HG03175 (cell line): Measurements from ENCODE around the gene CEACAM21.
"Not testable (repeated sequence)": the region's sequence is repeated elsewhere in the genome, so short reads cannot be mapped to it uniquely, and the experiment has no call there.

Experiments used
- ATAC-seq: cut with Tn5 transposase; IDR thresholded peaks from one replicate; pipeline ENCODE4 v1.9.1; 2021; ENCODE audit warnings: mild to moderate bottlenecking, moderate library complexity; ENCODE audit not compliant: unreplicated experiment

The CEACAM21 gene

GRCh38 chr19:41548954-41549688 is 26.8 kb upstream of the CEACAM21 start:
- no peak for ATAC-seq

- no peak for ATAC-seq
These were observed 26.1 kb upstream of the CEACAM21 start for GRCh38 chr19:41549884-41550283.

- ATAC-seq: no peak
These were observed 24.8 kb upstream of the CEACAM21 start for GRCh38 chr19:41551212-41551610.

- ATAC-seq: no peak
These were observed 24.3 kb upstream of the CEACAM21 start for GRCh38 chr19:41551711-41552110.

GRCh38 chr19:41552558-41552957 is 23.4 kb upstream of the CEACAM21 start:
- ATAC-seq: no peak

- no peak for ATAC-seq
These were observed 22.2 kb upstream of the CEACAM21 start for GRCh38 chr19:41553804-41554203.

- no peak for ATAC-seq
These were observed 21.1 kb upstream of the CEACAM21 start for GRCh38 chr19:41554907-41555306.

- no peak for ATAC-seq
These were observed 20.2 kb upstream of the CEACAM21 start for GRCh38 chr19:41555748-41556147.

GRCh38 chr19:41563854-41564514 is 12.0 kb upstream of the CEACAM21 start:
- ATAC-seq: no peak

- no peak for ATAC-seq
These were observed 11.2 kb upstream of the CEACAM21 start for GRCh38 chr19:41564515-41565378.

GRCh38 chr19:41565379-41565720 is 10.6 kb upstream of the CEACAM21 start:
- ATAC-seq: no peak

GRCh38 chr19:41566001-41566400 is 10.0 kb upstream of the CEACAM21 start:
- ATAC-seq: no peak

- no peak for ATAC-seq
These were observed 6.3 kb upstream of the CEACAM21 start for GRCh38 chr19:41569481-41570150.

- ATAC-seq: no peak
These were observed 5.8 kb upstream of the CEACAM21 start for GRCh38 chr19:41570179-41570578.

GRCh38 chr19:41570639-41571112 is 5.3 kb upstream of the CEACAM21 start:
- ATAC-seq: no peak

- no peak for ATAC-seq
These were observed 1.3 kb downstream of the CEACAM21 start for GRCh38 chr19:41577144-41577830.

- ATAC-seq: no peak
These were observed 1.9 kb downstream of the CEACAM21 start for GRCh38 chr19:41577833-41578232.

GRCh38 chr19:41578886-41579285 is 2.9 kb downstream of the CEACAM21 start:
- ATAC-seq: no peak

GRCh38 chr19:41581068-41581467 is 5.1 kb downstream of the CEACAM21 start:
- not testable (repeated sequence) for ATAC-seq

GRCh38 chr19:41582577-41583182 is 6.7 kb downstream of the CEACAM21 start:
- not testable (repeated sequence) for ATAC-seq
